ENCODE measurements around the gene CACNA2D4.

Gene CACNA2D4

GRCh38 chr12:1920436-1920835, 2.0 kb upstream of the CACNA2D4 start:
- H3K27me3 ChIP-seq, result no peaks in the 10 kb centered on the region
- intact Hi-C loops (cut with DNase I; ENCODE audit: low total_unique reads), result no loop called here
- TF ChIP-seq CTCF (IDR thresholded peaks at IDR 0.05), result no peak
- H3K4me1 ChIP-seq, result peaks cover 0 to 26% (median 13%) of the 10 kb centered on the region in 4 donors
- no peak overlapping the region for H3K4me3 ChIP-seq
- peak in 1 of 2 donors; percentile 39 for DNase-seq
- H3K27ac ChIP-seq, result no peak overlapping the region
- H3K36me3 ChIP-seq, result no peaks in the 10 kb centered on the region
- no peaks in the 10 kb centered on the region for H3K9me3 ChIP-seq

GRCh38 chr12:1919763-1920162, 1.3 kb upstream of the CACNA2D4 start:
- no peak for DNase-seq
- Histone ChIP-seq H3K9me3 (no peaks in the 10 kb centered on the region), H3K36me3 (no peaks in the 10 kb centered on the region), H3K27me3 (no peaks in the 10 kb centered on the region), H3K27ac (no peak overlapping the region), H3K4me3 (no peak overlapping the region), H3K4me1 (peaks cover 0 to 19% (median 7%) of the 10 kb centered on the region in 4 donors)
- TF ChIP-seq CTCF (IDR thresholded peaks at IDR 0.05), result no peak
- intact Hi-C loops (cut with DNase I; ENCODE audit: low total_unique reads), result loop anchor here (10.0 kb wide), 1 partner anchor 105 kb away; no protein-coding TSS in a partner anchor

- Histone ChIP-seq H3K36me3 (no peaks in the 10 kb centered on the region), H3K27ac (no peak overlapping the region), H3K27me3 (no peaks in the 10 kb centered on the region), H3K9me3 (no peaks in the 10 kb centered on the region), H3K4me3 (no peak overlapping the region), H3K4me1 (peaks cover 0 to 15% (median 5%) of the 10 kb centered on the region in 4 donors)
- TF ChIP-seq CTCF (IDR thresholded peaks at IDR 0.05), result no peak
- intact Hi-C loops (cut with DNase I; ENCODE audit: low total_unique reads), result loop anchor here (10.0 kb wide), 1 partner anchor 104 kb away; no protein-coding TSS in a partner anchor
- DNase-seq, result no peak
Measured at GRCh38 chr12:1919284-1919683, 832 bp upstream of the CACNA2D4 start.

GRCh38 chr12:1918884-1919236, 408 bp upstream of the CACNA2D4 start:
- DNase-seq, result no peak
- no peak for TF ChIP-seq CTCF (IDR thresholded peaks at IDR 0.05)
- no peak overlapping the region for H3K27ac ChIP-seq
- no peaks in the 10 kb centered on the region for H3K36me3 ChIP-seq
- H3K4me1 ChIP-seq, result peaks cover 0 to 15% (median 5%) of the 10 kb centered on the region in 4 donors
- peak overlapping the region; percentile 14 to 26 for H3K4me3 ChIP-seq
- H3K27me3 ChIP-seq, result no peaks in the 10 kb centered on the region
- intact Hi-C loops (cut with DNase I; ENCODE audit: low total_unique reads), result loop anchor here (10.0 kb wide), 1 partner anchor 104 kb away; no protein-coding TSS in a partner anchor
- H3K9me3 ChIP-seq, result no peaks in the 10 kb centered on the region

- no peaks in the 10 kb centered on the region for H3K9me3 ChIP-seq
- H3K4me3 ChIP-seq, result peak overlapping the region; percentile 14 to 26
- H3K36me3 ChIP-seq, result no peaks in the 10 kb centered on the region
- peaks cover 0 to 15% (median 5%) of the 10 kb centered on the region in 4 donors for H3K4me1 ChIP-seq
- peak in 1 of 2 donors; percentile 60 for DNase-seq
- intact Hi-C loops (cut with DNase I; ENCODE audit: low total_unique reads), result loop anchor here (10.0 kb wide), 1 partner anchor 103 kb away; no protein-coding TSS in a partner anchor
- no peaks in the 10 kb centered on the region for H3K27me3 ChIP-seq
- TF ChIP-seq CTCF (IDR thresholded peaks at IDR 0.05), result no peak
- no peak overlapping the region for H3K27ac ChIP-seq
Measured at GRCh38 chr12:1917172-1918070, 1.0 kb downstream of the CACNA2D4 start.
